ENCODE measurements around the gene SLC8A2. TPM values are rescaled to one million over a fixed set of nuclear protein-coding genes. Genes with fewer than 3 reads are reported as not detected.
A peak's percentile ranks its signal among the peaks of the same experiment; 100 is the strongest.

SLC8A2 gene
- total RNA-seq, 1 donor from 2014 or later, result 3.7 TPM

DNA sequence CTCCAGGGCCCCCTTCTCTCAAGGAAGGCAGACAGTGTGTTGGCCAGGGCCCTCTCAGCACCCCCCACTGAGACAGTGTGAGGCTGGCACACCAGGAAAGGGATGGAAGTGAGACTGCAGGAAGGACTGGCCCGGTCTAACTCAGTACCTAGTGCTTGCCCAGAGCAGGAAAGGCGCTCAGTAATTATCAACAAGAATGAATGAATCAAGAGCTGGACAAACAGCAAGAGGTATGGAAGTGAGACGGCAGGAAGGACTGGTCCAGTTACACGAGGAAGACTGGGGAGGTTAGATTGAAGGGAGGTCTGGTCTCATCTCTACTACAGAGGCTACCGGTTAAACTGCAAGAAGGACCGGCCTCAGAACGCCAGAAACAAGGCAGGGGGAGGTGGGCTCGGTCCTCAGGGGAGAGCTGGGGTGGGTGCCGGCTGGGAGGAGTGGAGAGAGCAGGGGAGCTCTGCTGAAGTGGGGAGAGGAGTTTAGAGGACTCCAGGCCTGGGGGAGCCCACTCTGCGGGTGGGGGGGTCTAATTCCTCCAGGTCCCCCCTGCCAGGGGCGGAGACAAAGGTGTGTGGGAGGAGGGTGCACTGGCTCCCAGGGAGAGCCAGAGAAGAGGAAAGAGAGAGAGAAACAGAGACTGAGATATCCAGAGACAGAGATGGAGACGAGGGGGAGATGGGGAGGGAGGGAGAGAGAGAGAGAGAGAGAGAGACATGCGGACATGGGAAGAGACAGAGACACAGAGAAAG, 1.1 kb downstream of the SLC8A2 start:
- Mint-ChIP-seq H3K27ac (no peak overlapping the region), H3K36me3 (peaks cover 3% of the 10 kb centered on the region), H3K4me3 (peak overlapping the region; percentile 61), H3K27me3 (ENCODE audit: low read depth) (peaks cover 57% of the 10 kb centered on the region), H3K9me3 (no peaks in the 10 kb centered on the region), H3K4me1 (peaks cover 14% of the 10 kb centered on the region)
- DNase-seq (ENCODE audit: low spot score in 2 of 2, unreplicated experiment in 2 of 2), result no peak
- TF ChIP-seq, protein P1, sequence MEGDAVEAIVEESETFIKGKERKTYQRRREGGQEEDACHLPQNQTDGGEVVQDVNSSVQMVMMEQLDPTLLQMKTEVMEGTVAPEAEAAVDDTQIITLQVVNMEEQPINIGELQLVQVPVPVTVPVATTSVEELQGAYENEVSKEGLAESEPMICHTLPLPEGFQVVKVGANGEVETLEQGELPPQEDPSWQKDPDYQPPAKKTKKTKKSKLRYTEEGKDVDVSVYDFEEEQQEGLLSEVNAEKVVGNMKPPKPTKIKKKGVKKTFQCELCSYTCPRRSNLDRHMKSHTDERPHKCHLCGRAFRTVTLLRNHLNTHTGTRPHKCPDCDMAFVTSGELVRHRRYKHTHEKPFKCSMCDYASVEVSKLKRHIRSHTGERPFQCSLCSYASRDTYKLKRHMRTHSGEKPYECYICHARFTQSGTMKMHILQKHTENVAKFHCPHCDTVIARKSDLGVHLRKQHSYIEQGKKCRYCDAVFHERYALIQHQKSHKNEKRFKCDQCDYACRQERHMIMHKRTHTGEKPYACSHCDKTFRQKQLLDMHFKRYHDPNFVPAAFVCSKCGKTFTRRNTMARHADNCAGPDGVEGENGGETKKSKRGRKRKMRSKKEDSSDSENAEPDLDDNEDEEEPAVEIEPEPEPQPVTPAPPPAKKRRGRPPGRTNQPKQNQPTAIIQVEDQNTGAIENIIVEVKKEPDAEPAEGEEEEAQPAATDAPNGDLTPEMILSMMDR (IDR thresholded peaks at IDR 0.05; ENCODE audit: unreplicated experiment), result no peak

DNA sequence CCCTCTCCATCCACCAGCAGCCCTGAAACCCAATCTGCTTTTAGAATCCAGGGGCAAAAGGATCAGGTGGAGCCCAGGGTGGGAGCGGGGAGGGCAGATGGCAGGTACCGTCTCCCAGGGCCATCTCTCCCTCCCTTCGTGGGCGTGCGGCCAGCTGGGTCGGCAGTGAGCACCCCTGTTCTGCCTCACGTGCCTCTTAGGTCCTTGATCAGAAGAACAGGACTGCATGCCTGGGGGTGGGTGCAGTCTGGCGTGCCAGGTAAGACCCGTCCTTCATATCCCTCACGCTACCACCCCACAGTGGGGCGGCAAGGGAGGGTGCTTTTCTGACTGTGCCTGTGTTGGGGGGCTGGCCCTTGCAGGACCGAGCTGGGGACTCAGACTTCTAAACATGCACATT, 2.0 kb downstream of the SLC8A2 start:
- Mint-ChIP-seq H3K4me1 (peaks cover 14% of the 10 kb centered on the region), H3K27me3 (ENCODE audit: low read depth) (peaks cover 65% of the 10 kb centered on the region)
- TF ChIP-seq, protein P1 (IDR thresholded peaks at IDR 0.05; ENCODE audit: unreplicated experiment), result no peak

DNA sequence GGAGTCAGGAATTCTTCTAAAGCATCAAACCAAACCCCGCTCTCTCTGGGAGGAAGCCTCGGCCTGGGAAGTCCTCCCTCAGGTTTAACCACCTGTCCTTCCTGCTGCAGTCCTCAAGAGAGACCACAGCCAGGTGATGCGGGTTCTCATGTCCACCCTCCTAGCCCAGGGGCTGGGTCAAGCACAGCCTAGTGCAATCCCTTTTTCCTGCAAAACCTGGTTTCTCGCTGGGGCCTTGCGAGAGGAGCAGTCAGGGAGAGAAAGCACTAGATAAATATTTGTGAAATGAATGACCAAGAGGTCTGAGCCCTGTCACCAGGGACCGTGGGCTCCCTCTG, 2.4 kb downstream of the SLC8A2 start:
- DNase-seq (ENCODE audit: low spot score in 2 of 2, unreplicated experiment in 2 of 2), result no peak
- Mint-ChIP-seq H3K4me3 (no peak overlapping the region), H3K36me3 (no peaks in the 10 kb centered on the region), H3K4me1 (peaks cover 14% of the 10 kb centered on the region), H3K27ac (no peak overlapping the region), H3K9me3 (no peaks in the 10 kb centered on the region), H3K27me3 (ENCODE audit: low read depth) (peaks cover 69% of the 10 kb centered on the region)
- TF ChIP-seq, protein P1 (IDR thresholded peaks at IDR 0.05; ENCODE audit: unreplicated experiment), result no peak

More for the DNA sequence above, 2.0 kb downstream of the SLC8A2 start:
- DNase-seq (ENCODE audit: low spot score in 2 of 2, unreplicated experiment in 2 of 2), result no peak
- Mint-ChIP-seq H3K27ac (no peak overlapping the region), H3K36me3 (no peaks in the 10 kb centered on the region), H3K4me3 (no peak overlapping the region), H3K9me3 (no peaks in the 10 kb centered on the region)

DNA sequence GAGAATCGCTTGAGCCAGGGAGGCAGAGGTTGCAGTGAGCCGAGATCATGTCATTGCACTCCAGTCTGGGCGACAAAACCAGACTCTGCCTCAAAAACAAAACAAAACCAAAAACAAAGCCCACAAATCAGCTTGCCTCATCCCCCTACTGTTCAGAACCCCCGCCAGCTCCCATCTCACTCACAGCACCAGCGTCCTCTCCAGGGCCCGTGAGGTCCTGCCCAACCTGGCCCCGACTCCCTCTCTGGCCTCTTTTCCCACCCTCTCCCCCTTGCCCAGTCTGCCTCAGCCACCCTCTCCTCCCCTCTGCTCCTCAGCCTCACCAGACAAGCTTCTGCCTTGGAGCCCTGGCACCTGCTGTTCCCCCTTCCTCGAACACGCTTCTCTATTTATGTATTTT, 3.8 kb downstream of the SLC8A2 start:
- no peak overlapping the region for H3K27ac Mint-ChIP-seq
- DNase-seq (ENCODE audit: low spot score in 2 of 2, unreplicated experiment in 2 of 2), result no peak
- TF ChIP-seq, protein P1 (IDR thresholded peaks at IDR 0.05; ENCODE audit: unreplicated experiment), result no peak
- H3K36me3 Mint-ChIP-seq, result no peaks in the 10 kb centered on the region
- H3K4me3 Mint-ChIP-seq, result no peak overlapping the region
- H3K9me3 Mint-ChIP-seq, result no peaks in the 10 kb centered on the region
- peaks cover 14% of the 10 kb centered on the region for H3K4me1 Mint-ChIP-seq
- H3K27me3 Mint-ChIP-seq (ENCODE audit: low read depth), result peaks cover 72% of the 10 kb centered on the region

DNA sequence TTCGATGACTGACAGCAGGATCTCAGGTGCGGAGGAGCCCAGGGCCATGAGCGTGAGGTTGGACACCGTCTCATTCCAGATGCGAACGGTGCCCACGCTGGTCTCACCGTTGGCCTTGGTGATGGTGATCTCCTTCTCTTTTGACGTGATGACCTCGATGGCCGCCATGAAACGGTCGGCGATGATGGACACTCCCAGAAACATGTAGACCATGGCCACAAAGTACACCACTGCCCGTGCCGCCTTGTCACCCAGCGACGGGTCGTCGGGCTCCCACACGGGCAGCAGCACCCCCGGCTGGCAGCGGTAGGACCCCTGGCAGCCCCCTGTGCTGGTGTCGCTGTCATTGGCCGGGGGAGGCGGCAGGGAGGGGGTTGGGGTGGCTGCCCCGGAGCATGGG, 5.7 kb downstream of the SLC8A2 start:
- no peak overlapping the region for H3K27ac Mint-ChIP-seq
- H3K4me1 Mint-ChIP-seq, result peaks cover 8% of the 10 kb centered on the region
- no peaks in the 10 kb centered on the region for H3K36me3 Mint-ChIP-seq
- no peak for DNase-seq (ENCODE audit: low spot score in 2 of 2, unreplicated experiment in 2 of 2)
- TF ChIP-seq, protein P1 (IDR thresholded peaks at IDR 0.05; ENCODE audit: unreplicated experiment), result no peak
- no peak overlapping the region for H3K4me3 Mint-ChIP-seq
- H3K9me3 Mint-ChIP-seq, result no peaks in the 10 kb centered on the region
- peaks cover 68% of the 10 kb centered on the region for H3K27me3 Mint-ChIP-seq (ENCODE audit: low read depth)

All from mesothelial cell of epicardium (in vitro differentiated cells).